Hematopoietic multipotent progenitor cell (in vitro differentiated cells): Measurements from ENCODE around the gene TRIM40. TPM values are rescaled to one million over a fixed set of nuclear protein-coding genes. Genes with fewer than 3 reads are reported as not detected.
A peak's percentile ranks its signal among the peaks of the same experiment; 100 is the strongest.
"Not testable (repeated sequence)": the region's sequence is repeated elsewhere in the genome, so short reads cannot be mapped to it uniquely, and the experiment has no call there.

Source experiments
- DNase-seq, 3 donors: peaks; one replicate each; pipeline ENCODE4 v3.0.0-alpha.2; 2011 to 2015; ENCODE audit warnings: low read depth in 2 of 3, low spot score in 2 of 3
- total RNA-seq: library from RNA; depleted of rRNA; stranded (reverse); fragments of >200 nt; gene quantifications from one replicate; pipeline ENCODE4 v1.2.3, GENCODE V29; 2012

The TRIM40 gene
- total RNA-seq, 1 donor, result under 0.01 TPM

- no peak for DNase-seq
These were observed 26.5 kb downstream of the TRIM40 start for GRCh38 chr6:30162265-30163089.

GRCh38 chr6:30163090-30163917, 27.4 kb downstream of the TRIM40 start, which contains the start of gene TRIM15:
Gene TRIM15 (plus strand): TSS chr6:30163546. CDS start chr6:30163685, 139 bp downstream.
- DNase-seq, result no peak

GRCh38 chr6:30163918-30164654, 28.1 kb downstream of the TRIM40 start:
- DNase-seq, result no peak

- no peak for DNase-seq
These were observed 28.8 kb downstream of the TRIM40 start for GRCh38 chr6:30164714-30165113.

GRCh38 chr6:30165238-30165637, 29.3 kb downstream of the TRIM40 start:
- not testable (repeated sequence) for DNase-seq

- peak in 1 of 3 donors; percentile 28 for DNase-seq
These were observed 31.2 kb downstream of the TRIM40 start for GRCh38 chr6:30167101-30167500.

GRCh38 chr6:30168741-30169140, 32.8 kb downstream of the TRIM40 start:
- no peak for DNase-seq

- DNase-seq, result peak in 2 of 3 donors; percentile 64 to 81
These were observed 34.0 kb downstream of the TRIM40 start for GRCh38 chr6:30169658-30170614.

GRCh38 chr6:30171677-30172471, 35.9 kb downstream of the TRIM40 start:
- no peak for DNase-seq

- DNase-seq, result no peak
These were observed 36.7 kb downstream of the TRIM40 start for GRCh38 chr6:30172681-30173080.

- no peak for DNase-seq
These were observed 39.8 kb downstream of the TRIM40 start for GRCh38 chr6:30175765-30176164.

- no peak for DNase-seq
These were observed 42.9 kb downstream of the TRIM40 start for GRCh38 chr6:30178837-30179236.

- DNase-seq, result no peak
These were observed 44.2 kb downstream of the TRIM40 start for GRCh38 chr6:30180145-30180544.

GRCh38 chr6:30184417-30185031, 48.6 kb downstream of the TRIM40 start:
- DNase-seq, result no peak

- DNase-seq, result no peak
These were observed 50.0 kb downstream of the TRIM40 start for GRCh38 chr6:30185846-30186484.

GRCh38 chr6:30188541-30188940, 52.6 kb downstream of the TRIM40 start:
- DNase-seq, result no peak

- DNase-seq, result no peak
These were observed 56.1 kb downstream of the TRIM40 start for GRCh38 chr6:30192076-30192475.
